ENCODE results near the gene NCF2.

NCF2 gene

GRCh38 chr1:183590244-183591191 is at the start of gene NCF2:
Gene NCF2 (minus strand): TSS chr1:183590459. CDS start chr1:183590329, 130 bp downstream.
- H3K4me3 ChIP-seq (ENCODE audit: low read depth, low read length): no peak within 1 kb of the TSS
- DNase-seq (ENCODE audit: low read depth): no peak
- TF ChIP-seq CTCF (IDR thresholded peaks at IDR 0.05; ENCODE audit: low read depth, low read length, missing control alignments): no peak
- in situ Hi-C loops (cut with HindIII; ENCODE audit: low sequenced_read_pairs): no loop called here

GRCh38 chr1:183638649-183639387 is 48.6 kb upstream of the NCF2 start:
- H3K4me3 ChIP-seq (ENCODE audit: low read depth, low read length): no peak overlapping the region
- no peak for DNase-seq (ENCODE audit: low read depth)
- in situ Hi-C loops (cut with HindIII; ENCODE audit: low sequenced_read_pairs): no loop called here
- TF ChIP-seq CTCF (IDR thresholded peaks at IDR 0.05; ENCODE audit: low read depth, low read length, missing control alignments): no peak

GRCh38 chr1:183636783-183637182 is 46.5 kb upstream of the NCF2 start:
- no peak for DNase-seq (ENCODE audit: low read depth)

GRCh38 chr1:183636334-183636682 is 46.0 kb upstream of the NCF2 start:
- DNase-seq (ENCODE audit: low read depth): no peak
- in situ Hi-C loops (cut with HindIII; ENCODE audit: low sequenced_read_pairs): no loop called here
- H3K4me3 ChIP-seq (ENCODE audit: low read depth, low read length): peak overlapping the region; percentile 86
- no peak for TF ChIP-seq CTCF (IDR thresholded peaks at IDR 0.05; ENCODE audit: low read depth, low read length, missing control alignments)

More at GRCh38 chr1:183636783-183637182, 46.5 kb upstream of the NCF2 start:
- peak overlapping the region; percentile 86 for H3K4me3 ChIP-seq (ENCODE audit: low read depth, low read length)
- in situ Hi-C loops (cut with HindIII; ENCODE audit: low sequenced_read_pairs): no loop called here
- TF ChIP-seq CTCF (IDR thresholded peaks at IDR 0.05; ENCODE audit: low read depth, low read length, missing control alignments): no peak

GRCh38 chr1:183635606-183636333 is 45.5 kb upstream of the NCF2 start, which contains the start of gene ARPC5:
Gene ARPC5 (minus strand): TSS chr1:183635783. CDS start chr1:183635659, 124 bp downstream.
- in situ Hi-C loops (cut with HindIII; ENCODE audit: low sequenced_read_pairs): no loop called here
- peak; percentile 95 for DNase-seq (ENCODE audit: low read depth)
- peak within 1 kb of the TSS; percentile 86 for H3K4me3 ChIP-seq (ENCODE audit: low read depth, low read length)
- no peak for TF ChIP-seq CTCF (IDR thresholded peaks at IDR 0.05; ENCODE audit: low read depth, low read length, missing control alignments)

- TF ChIP-seq CTCF (IDR thresholded peaks at IDR 0.05; ENCODE audit: low read depth, low read length, missing control alignments): no peak
- in situ Hi-C loops (cut with HindIII; ENCODE audit: low sequenced_read_pairs): no loop called here
- peak overlapping the region; percentile 86 for H3K4me3 ChIP-seq (ENCODE audit: low read depth, low read length)
- no peak for DNase-seq (ENCODE audit: low read depth)
Observed at GRCh38 chr1:183635099-183635605, 44.9 kb upstream of the NCF2 start.
